Ishikawa (cell line): Measurements from ENCODE around the gene CUL9.

ENCODE experiments used
- CEBPB ChIP-seq: IDR thresholded peaks from 2 replicates; pipeline ENCODE4 v1.6.1; 2012
- CREB1 ChIP-seq: IDR thresholded peaks from 2 replicates; pipeline ENCODE4 v1.6.1; 2012; ENCODE audit warnings: low read depth
- EGR1 ChIP-seq: IDR thresholded peaks from 2 replicates; pipeline ENCODE4 v1.6.1; 2012
- EP300 ChIP-seq: IDR thresholded peaks from 2 replicates; pipeline ENCODE4 v1.6.1; 2012; ENCODE audit warnings: borderline replicate concordance
- FOXM1 ChIP-seq: IDR thresholded peaks from 2 replicates; pipeline ENCODE4 v1.6.1; 2012; ENCODE audit warnings: low read depth, borderline replicate concordance
- MAX ChIP-seq: IDR thresholded peaks from 2 replicates; pipeline ENCODE4 v1.6.1; 2012
- NFIC ChIP-seq: IDR thresholded peaks from 2 replicates; pipeline ENCODE4 v1.6.1; 2012
- RAD21 ChIP-seq: IDR thresholded peaks from 2 replicates; pipeline ENCODE4 v1.6.1; 2012; ENCODE audit warnings: low read depth
- REST ChIP-seq: IDR thresholded peaks from 2 replicates; pipeline ENCODE4 v1.6.1; 2012; ENCODE audit warnings: low read depth, mild to moderate bottlenecking
- TAF1 ChIP-seq: IDR thresholded peaks from 2 replicates; pipeline ENCODE4 v1.6.1; 2012; ENCODE audit warnings: low read depth, mild to moderate bottlenecking
- TCF12 ChIP-seq: IDR thresholded peaks from 2 replicates; pipeline ENCODE4 v1.6.1; 2012; ENCODE audit warnings: low read depth
- TEAD4 ChIP-seq: IDR thresholded peaks from 2 replicates; pipeline ENCODE4 v1.6.1; 2012
- USF1 ChIP-seq: IDR thresholded peaks from 2 replicates; pipeline ENCODE4 v1.6.1; 2012
- YY1 ChIP-seq: IDR thresholded peaks from 2 replicates; pipeline ENCODE4 v1.6.1; 2012; ENCODE audit warnings: low read depth
- ZBTB7A ChIP-seq: IDR thresholded peaks from 2 replicates; pipeline ENCODE4 v1.6.1; 2012; ENCODE audit warnings: low read depth

CUL9 gene

GRCh38 chr6:43231053-43231452 is 49.1 kb downstream of the CUL9 start:
- no peak for TF ChIP-seq CREB1
- no peak for TF ChIP-seq USF1
- TF ChIP-seq EP300 = no peak
- no peak for TF ChIP-seq TEAD4
- no peak for TF ChIP-seq RAD21
- no peak for TF ChIP-seq CEBPB
- TF ChIP-seq YY1 = no peak
- TF ChIP-seq TAF1 = no peak
- TF ChIP-seq MAX = no peak
- TF ChIP-seq NFIC = no peak
- TF ChIP-seq ZBTB7A = no peak

- TF ChIP-seq NFIC = no peak
- TF ChIP-seq FOXM1 = no peak
- TF ChIP-seq RAD21 = no peak
- TF ChIP-seq YY1 = no peak
- TF ChIP-seq EGR1 = no peak
- no peak for TF ChIP-seq USF1
- TF ChIP-seq TAF1 = no peak
- TF ChIP-seq TCF12 = no peak
- TF ChIP-seq ZBTB7A = no peak
- no peak for TF ChIP-seq CEBPB
- no peak for TF ChIP-seq EP300
- TF ChIP-seq CREB1 = no peak
- TF ChIP-seq TEAD4 = no peak
- no peak for TF ChIP-seq REST
- no peak for TF ChIP-seq MAX
These were observed 49.9 kb downstream of the CUL9 start for GRCh38 chr6:43231735-43232450.

- TF ChIP-seq TEAD4 (no peak), ZBTB7A (no peak), RAD21 (no peak), CEBPB (no peak), EP300 (no peak), USF1 (no peak), TCF12 (no peak), YY1 (no peak), CREB1 (no peak), TAF1 (no peak), FOXM1 (no peak), MAX (no peak)
These were observed 53.8 kb downstream of the CUL9 start for GRCh38 chr6:43235841-43236240.

- TF ChIP-seq NFIC (no peak), USF1 (no peak)
These were observed 57.1 kb downstream of the CUL9 start for GRCh38 chr6:43239054-43239453.

GRCh38 chr6:43240950-43241349 is 59.0 kb downstream of the CUL9 start:
- no peak for TF ChIP-seq USF1
- TF ChIP-seq ZBTB7A = no peak
- TF ChIP-seq FOXM1 = no peak
- TF ChIP-seq MAX = no peak
- no peak for TF ChIP-seq RAD21
- no peak for TF ChIP-seq CEBPB
- no peak for TF ChIP-seq TEAD4
- TF ChIP-seq YY1 = no peak
- TF ChIP-seq TCF12 = no peak
- no peak for TF ChIP-seq NFIC
- no peak for TF ChIP-seq CREB1
- no peak for TF ChIP-seq REST
- TF ChIP-seq EP300 = no peak
- no peak for TF ChIP-seq EGR1
- TF ChIP-seq TAF1 = no peak
